ENCODE results near the gene PHIP. TPM values are rescaled to one million over a fixed set of nuclear protein-coding genes. Genes with fewer than 3 reads are reported as not detected.

The PHIP gene
- total and polyA plus RNA-seq, 9 of the 15 experiments (the other 6 are each of a cell fraction or from before 2014, with no cell fraction given), result 8.1 to 36.3 (median 16.5) TPM

DNA sequence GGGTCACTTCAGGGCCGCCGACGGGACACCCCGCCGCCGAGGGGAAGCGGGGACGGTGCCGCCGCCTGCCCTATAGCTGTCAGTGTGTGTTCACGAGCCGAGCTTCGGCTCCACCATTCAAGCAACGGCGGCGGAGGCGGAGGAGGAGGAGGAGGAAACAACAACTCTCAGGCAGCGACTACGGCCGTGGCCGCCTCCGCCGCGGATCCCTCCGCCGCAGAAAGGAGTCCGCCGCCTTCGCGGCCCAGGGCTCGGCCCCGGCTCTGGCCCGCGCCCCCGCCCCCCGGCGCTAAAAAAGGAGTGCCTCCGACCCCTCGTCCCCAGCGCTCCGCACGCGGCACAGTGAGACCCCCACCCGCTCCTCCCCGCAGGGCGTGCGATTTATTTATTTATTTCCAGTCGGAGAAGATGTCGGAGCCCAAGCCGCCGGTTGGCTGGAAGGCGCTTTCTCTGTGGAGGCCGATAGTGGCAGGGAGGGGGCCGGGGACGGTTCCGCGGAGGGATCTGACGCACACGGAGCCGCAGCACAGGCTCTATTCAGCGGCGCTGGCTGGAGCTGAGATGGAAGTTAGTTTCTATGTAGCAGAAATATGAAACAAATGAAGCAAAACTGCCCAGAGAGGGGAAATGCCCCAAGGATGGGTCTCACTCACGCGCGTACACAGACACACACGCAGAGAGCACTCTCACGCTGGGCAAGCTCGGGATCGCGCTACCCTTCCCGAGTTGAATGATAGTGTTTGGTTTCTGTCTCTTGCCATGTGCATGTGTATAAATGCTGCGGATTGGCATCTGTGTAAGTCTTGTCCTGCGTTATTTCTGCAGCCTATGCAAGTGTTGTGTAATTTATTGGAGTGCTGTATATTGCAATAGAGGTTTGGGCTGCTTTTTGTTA is at the start of gene PHIP (continued):
- TF ChIP-seq, protein P1, sequence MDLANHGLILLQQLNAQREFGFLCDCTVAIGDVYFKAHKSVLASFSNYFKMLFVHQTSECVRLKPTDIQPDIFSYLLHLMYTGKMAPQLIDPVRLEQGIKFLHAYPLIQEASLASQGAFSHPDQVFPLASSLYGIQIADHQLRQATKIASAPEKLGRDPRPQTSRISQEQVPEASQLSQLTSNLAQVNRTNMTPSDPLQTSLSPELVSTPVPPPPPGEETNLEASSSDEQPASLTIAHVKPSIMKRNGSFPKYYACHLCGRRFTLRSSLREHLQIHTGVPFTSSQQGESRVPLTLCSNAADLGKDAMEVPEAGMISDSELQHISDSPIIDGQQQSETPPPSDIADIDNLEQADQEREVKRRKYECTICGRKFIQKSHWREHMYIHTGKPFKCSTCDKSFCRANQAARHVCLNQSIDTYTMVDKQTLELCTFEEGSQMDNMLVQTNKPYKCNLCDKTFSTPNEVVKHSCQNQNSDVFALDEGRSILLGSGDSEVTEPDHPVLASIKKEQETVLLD (IDR thresholded peaks at IDR 0.05), result peak; percentile 86
- no peak for TF ChIP-seq MAFK (IDR thresholded peaks at IDR 0.05; ENCODE audit: low read length)
- TF ChIP-seq CAMTA2 (CRISPR knock-in tag; conservative IDR thresholded peaks at IDR 0.05), result no peak; the same call in 1 of the 2 replicates
- no peak for TF ChIP-seq PCBP2 (IDR thresholded peaks at IDR 0.05; ENCODE audit: low read depth, low read length, poor library complexity, severe bottlenecking)
- no peak for TF ChIP-seq CEBPZ (IDR thresholded peaks at IDR 0.05; ENCODE audit: borderline replicate concordance, low read depth, low read length)
- TF ChIP-seq CTCF (IDR thresholded peaks at IDR 0.05 in 2 of 3, conservative IDR thresholded peaks at IDR 0.05 in 1 of 3; ENCODE audit: insufficient read depth in 2 of 3, low read depth in 1 of 3, low read length in 3 of 3), result no peak
- TF ChIP-seq, protein P2, sequence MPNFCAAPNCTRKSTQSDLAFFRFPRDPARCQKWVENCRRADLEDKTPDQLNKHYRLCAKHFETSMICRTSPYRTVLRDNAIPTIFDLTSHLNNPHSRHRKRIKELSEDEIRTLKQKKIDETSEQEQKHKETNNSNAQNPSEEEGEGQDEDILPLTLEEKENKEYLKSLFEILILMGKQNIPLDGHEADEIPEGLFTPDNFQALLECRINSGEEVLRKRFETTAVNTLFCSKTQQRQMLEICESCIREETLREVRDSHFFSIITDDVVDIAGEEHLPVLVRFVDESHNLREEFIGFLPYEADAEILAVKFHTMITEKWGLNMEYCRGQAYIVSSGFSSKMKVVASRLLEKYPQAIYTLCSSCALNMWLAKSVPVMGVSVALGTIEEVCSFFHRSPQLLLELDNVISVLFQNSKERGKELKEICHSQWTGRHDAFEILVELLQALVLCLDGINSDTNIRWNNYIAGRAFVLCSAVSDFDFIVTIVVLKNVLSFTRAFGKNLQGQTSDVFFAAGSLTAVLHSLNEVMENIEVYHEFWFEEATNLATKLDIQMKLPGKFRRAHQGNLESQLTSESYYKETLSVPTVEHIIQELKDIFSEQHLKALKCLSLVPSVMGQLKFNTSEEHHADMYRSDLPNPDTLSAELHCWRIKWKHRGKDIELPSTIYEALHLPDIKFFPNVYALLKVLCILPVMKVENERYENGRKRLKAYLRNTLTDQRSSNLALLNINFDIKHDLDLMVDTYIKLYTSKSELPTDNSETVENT (CRISPR knock-in tag; IDR thresholded peaks at IDR 0.05), result peak; percentile 64; the same call in 1 of the 2 replicates
- TF ChIP-seq MXD1 (CRISPR knock-in tag; IDR thresholded peaks at IDR 0.05; ENCODE audit: borderline replicate concordance, poor library complexity, severe bottlenecking), result no peak
- TF ChIP-seq RHOXF2B (CRISPR knock-in tag; conservative IDR thresholded peaks at IDR 0.05), result no peak
- TF ChIP-seq, protein P3, sequence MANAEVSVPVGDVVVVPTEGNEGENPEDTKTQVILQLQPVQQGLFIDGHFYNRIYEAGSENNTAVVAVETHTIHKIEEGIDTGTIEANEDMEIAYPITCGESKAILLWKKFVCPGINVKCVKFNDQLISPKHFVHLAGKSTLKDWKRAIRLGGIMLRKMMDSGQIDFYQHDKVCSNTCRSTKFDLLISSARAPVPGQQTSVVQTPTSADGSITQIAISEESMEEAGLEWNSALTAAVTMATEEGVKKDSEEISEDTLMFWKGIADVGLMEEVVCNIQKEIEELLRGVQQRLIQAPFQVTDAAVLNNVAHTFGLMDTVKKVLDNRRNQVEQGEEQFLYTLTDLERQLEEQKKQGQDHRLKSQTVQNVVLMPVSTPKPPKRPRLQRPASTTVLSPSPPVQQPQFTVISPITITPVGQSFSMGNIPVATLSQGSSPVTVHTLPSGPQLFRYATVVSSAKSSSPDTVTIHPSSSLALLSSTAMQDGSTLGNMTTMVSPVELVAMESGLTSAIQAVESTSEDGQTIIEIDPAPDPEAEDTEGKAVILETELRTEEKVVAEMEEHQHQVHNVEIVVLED (CRISPR knock-in tag; IDR thresholded peaks at IDR 0.05), result peak; percentile 94
- TF ChIP-seq TAF1 (IDR thresholded peaks at IDR 0.05; ENCODE audit: control insufficient read depth, extremely low read depth, insufficient read depth, low read length, severe bottlenecking), result peak; percentile 70

All from K562 (cell line).